Kidney glomerular epithelial cell (primary cell): ENCODE data around the gene OR13A1.
"Not testable (repeated sequence)": the region's sequence is repeated elsewhere in the genome, so short reads cannot be mapped to it uniquely, and the experiment has no call there.

Experiments
- DNase-seq: peaks from one replicate; lab custom pipeline; 2025; lab: John Stamatoyannopoulos, UW

The OR13A1 gene

GRCh38 chr10:45282061-45282460, 33.3 kb downstream of the OR13A1 start:
- DNase-seq, result no peak

- no peak for DNase-seq
These were observed 35.2 kb downstream of the OR13A1 start for GRCh38 chr10:45280113-45280760.

GRCh38 chr10:45279682-45280081, 35.7 kb downstream of the OR13A1 start:
- no peak for DNase-seq

- no peak for DNase-seq
These were observed 36.4 kb downstream of the OR13A1 start for GRCh38 chr10:45278860-45279498.

GRCh38 chr10:45276146-45276545, 39.3 kb downstream of the OR13A1 start:
- DNase-seq, result not testable (repeated sequence)

GRCh38 chr10:45274364-45274763, 41.0 kb downstream of the OR13A1 start:
- DNase-seq, result no peak

GRCh38 chr10:45267777-45268176, 47.6 kb downstream of the OR13A1 start:
- DNase-seq, result not testable (repeated sequence)

GRCh38 chr10:45265996-45266395, 49.4 kb downstream of the OR13A1 start:
- no peak for DNase-seq

- no peak for DNase-seq
These were observed 53.5 kb downstream of the OR13A1 start for GRCh38 chr10:45261946-45262345.

GRCh38 chr10:45261243-45261775, 54.1 kb downstream of the OR13A1 start:
- DNase-seq, result no peak

- not testable (repeated sequence) for DNase-seq
These were observed 54.8 kb downstream of the OR13A1 start for GRCh38 chr10:45260635-45261034.

- DNase-seq, result not testable (repeated sequence)
These were observed 55.5 kb downstream of the OR13A1 start for GRCh38 chr10:45259786-45260495.

GRCh38 chr10:45257600-45257999, 57.8 kb downstream of the OR13A1 start:
- no peak for DNase-seq

- no peak for DNase-seq
These were observed 59.2 kb downstream of the OR13A1 start for GRCh38 chr10:45256246-45256645.

GRCh38 chr10:45255706-45256105, 59.7 kb downstream of the OR13A1 start:
- DNase-seq, result no peak

- DNase-seq, result no peak
These were observed 60.5 kb downstream of the OR13A1 start for GRCh38 chr10:45254892-45255291.

- DNase-seq, result no peak
These were observed 62.1 kb downstream of the OR13A1 start for GRCh38 chr10:45253183-45253914.
